Neural cell (in vitro differentiated cells): ENCODE measurements around the gene TNRC6A.

Experiments
- SMC3 ChIP-seq: fragments of 450-650 bp; conservative IDR thresholded peaks from 2 replicates; pipeline ENCODE4 v1.6.1; 2014; ENCODE audit warnings: antibody characterized with exemption, mild to moderate bottlenecking, moderate library complexity; ENCODE audit not compliant: poor library complexity
- TAF1 ChIP-seq: IDR thresholded peaks from 2 replicates; pipeline ENCODE4 v1.6.1; 2012; ENCODE audit warnings: low read depth
- TF ChIP-seq, protein P1 (sequence below): fragments of 450-650 bp; IDR thresholded peaks from 2 replicates; pipeline ENCODE4 v1.5.1; 2014; ENCODE audit warnings: antibody characterized with exemption, mild to moderate bottlenecking, moderate library complexity; ENCODE audit not compliant: poor library complexity, severe bottlenecking

DNA sequence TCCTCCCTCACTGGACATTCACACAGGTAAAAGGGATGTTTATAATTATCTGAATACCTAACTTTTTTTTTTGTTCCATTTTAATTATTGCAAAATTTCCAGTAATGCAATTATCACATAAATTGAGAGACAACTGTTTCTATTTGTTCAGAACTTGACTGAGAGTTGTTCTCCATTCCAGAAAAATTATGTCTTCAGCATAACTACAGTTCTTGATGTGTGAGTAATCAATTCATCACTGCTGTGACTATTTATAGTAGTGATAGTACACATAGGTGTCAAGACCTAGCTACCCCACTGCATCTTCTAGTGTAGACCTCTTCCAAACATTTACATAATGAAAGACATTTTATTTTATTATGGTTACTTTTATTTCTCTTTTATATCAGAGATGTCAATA, 5.8 kb upstream of the TNRC6A start:
- TF ChIP-seq TAF1: no peak
- TF ChIP-seq, protein P1, sequence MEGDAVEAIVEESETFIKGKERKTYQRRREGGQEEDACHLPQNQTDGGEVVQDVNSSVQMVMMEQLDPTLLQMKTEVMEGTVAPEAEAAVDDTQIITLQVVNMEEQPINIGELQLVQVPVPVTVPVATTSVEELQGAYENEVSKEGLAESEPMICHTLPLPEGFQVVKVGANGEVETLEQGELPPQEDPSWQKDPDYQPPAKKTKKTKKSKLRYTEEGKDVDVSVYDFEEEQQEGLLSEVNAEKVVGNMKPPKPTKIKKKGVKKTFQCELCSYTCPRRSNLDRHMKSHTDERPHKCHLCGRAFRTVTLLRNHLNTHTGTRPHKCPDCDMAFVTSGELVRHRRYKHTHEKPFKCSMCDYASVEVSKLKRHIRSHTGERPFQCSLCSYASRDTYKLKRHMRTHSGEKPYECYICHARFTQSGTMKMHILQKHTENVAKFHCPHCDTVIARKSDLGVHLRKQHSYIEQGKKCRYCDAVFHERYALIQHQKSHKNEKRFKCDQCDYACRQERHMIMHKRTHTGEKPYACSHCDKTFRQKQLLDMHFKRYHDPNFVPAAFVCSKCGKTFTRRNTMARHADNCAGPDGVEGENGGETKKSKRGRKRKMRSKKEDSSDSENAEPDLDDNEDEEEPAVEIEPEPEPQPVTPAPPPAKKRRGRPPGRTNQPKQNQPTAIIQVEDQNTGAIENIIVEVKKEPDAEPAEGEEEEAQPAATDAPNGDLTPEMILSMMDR: no peak
- TF ChIP-seq SMC3: no peak
